HG03460 (cell line): ENCODE results near the gene CGREF1.
"Not testable (repeated sequence)": the region's sequence is repeated elsewhere in the genome, so short reads cannot be mapped to it uniquely, and the experiment has no call there.

Experiments
- ATAC-seq: cut with Tn5 transposase; IDR thresholded peaks from one replicate; pipeline ENCODE4 v1.9.1; 2021; ENCODE audit not compliant: unreplicated experiment

The CGREF1 gene

DNA sequence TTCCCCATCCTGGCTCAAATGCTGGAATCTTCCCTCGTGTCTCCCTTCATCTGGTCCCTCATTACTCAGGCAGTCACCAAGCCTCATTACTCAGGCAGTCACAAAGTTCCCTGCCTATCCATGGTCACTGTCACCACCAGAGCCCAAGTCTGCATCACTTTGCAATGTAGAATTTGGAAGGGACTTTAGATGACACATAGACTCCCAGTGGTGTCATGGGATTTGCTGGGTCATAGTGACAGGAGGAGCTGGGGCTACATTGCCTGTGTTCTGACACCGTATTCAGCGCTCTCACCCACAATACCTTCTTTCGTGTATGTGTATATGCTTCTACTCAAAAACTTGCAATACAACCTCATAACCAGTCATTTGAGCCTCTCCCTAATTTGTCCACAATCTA is 42.6 kb downstream of the CGREF1 start:
- no peak for ATAC-seq

DNA sequence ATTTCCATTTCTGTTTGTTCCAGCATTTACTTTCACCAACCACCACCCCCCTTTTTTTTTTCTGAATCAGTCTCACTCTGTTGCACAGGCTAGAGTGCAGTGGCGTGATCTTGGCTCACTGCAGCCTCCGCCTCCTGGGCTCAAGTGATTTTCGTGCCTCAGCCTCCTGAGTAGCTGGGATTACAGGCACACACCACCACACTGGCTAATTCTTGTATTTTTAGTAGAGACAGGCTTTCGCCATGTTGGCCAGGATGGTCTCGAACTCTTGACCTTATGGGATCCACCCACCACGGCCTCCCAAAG is 43.4 kb downstream of the CGREF1 start:
- not testable (repeated sequence) for ATAC-seq

DNA sequence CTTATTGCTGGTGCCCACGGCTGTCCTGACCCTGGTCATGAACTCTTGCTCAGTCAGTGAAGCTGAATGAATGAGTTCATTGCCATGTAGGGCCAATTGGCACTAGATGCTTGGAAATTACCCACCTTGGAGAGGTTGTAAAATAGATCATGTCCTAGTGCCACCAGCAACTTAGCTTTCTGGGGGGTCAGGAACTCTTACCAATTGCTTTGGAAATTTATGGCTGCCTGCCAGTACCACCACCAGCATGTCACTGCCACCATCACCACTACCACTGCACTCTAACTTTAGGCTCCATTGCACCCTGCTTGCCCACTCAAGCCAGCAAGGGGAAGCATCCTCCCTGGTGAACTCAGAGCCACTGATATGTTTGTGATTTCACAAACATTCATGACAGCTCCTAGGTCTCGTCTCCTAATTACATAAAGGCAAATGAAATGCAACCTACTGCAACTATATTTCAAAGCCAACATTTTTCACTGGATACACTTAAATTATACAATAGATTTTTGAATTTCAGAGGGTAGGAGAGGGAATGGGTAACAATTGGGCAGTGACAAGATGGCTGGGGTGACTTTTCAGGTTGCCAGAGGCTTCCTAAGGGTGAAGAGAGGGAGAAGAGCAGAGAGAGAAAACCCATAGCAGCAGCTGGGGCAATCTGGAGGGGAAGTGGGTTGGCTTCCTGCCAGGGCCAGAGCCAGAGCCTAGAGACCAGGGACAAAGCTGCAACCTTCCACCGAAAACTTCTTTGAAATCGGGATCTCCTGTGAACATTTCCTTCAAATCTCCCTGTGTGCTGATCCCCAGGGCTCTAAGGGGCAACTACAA is 44.0 kb downstream of the CGREF1 start:
- ATAC-seq = no peak

DNA sequence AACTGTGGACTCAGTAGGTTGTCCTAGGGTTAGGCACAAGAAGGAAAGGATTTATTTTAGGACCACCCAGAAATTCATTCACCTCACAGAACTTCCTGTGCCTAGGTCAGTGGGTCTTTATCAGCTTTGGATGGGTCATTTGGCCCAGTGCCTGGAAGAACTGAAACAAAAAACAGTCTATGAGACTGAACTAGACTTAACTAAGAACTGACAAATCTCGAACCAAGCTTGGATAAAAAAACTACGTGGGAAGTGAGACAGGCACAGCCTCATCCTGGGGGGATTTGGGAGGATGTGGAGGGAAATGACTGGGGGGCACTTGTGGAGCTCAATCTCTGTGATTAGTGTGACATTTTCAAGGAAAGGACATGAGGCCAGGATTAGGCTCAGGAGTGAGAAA is 45.1 kb downstream of the CGREF1 start:
- ATAC-seq = no peak

DNA sequence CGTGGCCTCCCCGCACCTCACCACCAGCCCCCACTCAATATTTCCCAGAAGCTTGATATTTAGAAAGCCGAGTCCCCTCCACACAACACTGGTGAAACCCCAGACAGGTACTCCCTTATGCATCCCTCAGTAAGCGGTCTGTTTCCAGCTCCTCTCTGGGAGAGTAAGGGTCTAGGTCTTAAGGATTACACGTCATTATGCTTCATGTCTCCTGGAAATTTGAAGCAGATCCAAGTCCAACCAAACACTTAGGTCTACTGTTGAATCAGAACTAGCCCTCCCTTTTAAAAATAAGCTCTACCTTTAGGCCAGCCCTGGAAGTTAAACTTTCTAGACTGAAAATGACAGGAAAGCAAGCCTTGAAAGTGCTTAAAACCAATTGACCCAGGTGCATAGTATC is 46.0 kb downstream of the CGREF1 start:
- ATAC-seq = no peak

DNA sequence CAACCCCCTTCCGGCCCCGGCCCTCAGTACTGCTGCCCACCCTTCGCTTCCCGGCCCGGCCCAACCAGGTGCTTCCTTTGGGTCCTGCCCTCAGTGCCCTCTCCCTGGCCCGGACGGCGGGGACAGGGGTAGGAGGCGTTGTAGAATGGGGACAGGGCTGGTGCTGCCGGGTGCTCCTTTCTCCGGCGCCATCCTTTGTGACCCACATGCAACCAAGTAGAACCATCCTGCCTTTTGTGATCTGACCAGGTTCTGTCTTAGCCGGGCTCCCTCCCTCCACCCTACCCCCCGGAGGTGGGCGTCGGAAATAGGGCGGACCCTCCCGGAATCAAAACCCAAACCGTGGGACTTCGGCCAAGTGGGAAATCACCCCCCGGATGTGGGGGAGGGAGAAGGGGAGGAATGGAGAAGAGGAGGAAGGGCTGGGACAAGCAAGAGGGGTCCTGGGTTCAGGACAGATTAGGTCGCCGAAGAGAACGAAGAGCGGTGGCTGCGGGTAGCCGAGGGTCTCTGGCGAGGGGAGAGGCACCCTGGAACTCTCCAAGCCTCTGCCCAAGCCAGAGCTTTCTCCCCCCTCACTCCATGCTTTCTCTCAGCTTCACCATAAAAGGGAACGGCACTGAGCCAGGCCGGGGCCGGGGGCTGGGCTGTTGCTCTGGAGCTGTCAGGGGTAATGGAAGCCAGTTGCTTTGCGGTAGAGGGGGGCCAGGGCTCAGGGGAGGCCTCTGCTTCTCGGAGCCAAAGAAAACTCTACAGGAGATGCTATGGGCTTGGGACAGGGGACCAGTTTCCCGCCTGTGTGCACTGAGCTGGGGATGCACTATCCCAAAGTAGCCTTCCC is 46.7 kb downstream of the CGREF1 start:
- ATAC-seq = peak; percentile 5

DNA sequence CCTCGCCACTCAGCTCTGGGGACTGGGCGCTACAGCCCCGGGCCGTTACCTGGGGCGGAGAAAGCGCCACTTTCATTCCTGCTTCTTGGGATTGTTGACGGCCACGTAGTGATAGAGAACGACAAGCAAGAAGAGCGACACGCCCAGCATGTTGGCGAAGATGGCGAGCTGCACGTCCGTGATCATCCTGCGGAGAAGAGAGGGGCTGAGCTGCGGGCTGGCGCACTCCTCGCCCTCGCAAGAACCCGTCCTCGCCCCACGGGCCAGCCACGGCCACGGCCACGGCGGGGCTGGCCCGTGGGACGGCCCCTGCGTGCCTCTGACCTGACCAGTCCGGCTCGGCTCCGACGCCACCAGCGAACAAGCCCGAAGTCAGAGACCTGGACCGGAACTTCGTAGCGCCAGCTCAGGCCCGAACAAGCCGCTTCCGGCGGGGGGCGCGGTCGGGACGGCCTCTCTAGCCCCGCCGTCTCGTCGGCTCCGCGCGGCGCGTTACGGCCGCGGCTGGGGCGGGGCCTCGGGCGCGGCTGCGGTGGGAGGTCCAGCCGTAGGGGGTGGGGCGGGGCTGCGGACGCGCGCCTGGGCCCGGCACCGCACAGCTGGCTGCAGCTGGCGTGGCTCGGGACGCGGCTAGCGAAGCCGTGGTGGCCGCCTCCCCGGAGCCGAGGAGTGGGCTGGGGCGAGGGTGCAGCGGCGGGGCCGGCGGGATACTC is 47.5 kb downstream of the CGREF1 start, which contains the start of gene OST4:
Gene OST4 (minus strand): TSS at position 378 of the 713 bp plus-strand sequence.
- peak; percentile 75 for ATAC-seq

DNA sequence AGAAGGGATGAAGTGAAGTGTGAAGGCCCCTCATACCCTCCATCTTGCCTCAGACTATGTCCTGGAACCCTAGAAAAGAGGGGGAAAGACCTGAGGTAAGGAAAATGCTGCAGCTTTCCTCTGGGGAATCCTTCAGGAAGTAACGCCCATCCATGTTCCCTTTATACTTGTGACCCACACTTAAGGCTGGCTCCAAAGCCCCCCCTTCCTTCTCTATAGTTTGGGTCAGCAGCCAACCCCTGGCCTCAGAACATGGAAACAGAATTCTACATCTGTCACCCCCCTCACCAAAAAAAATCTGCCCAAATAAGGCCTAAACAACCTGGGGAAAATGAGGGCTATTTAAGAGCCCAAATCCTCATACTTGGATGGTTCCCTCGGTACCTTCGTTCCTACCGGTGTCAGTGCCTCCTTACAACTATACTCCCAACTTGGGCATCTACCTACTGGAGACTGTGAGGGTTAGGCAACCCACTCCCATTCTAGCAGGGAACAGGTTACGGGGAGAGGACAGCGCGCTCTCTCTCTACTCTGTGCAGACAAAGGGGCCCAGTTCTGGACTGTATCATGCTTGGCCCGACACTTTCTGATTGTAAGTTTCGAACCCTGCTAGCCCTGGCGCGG is 48.2 kb downstream of the CGREF1 start:
- ATAC-seq = peak; percentile 8

DNA sequence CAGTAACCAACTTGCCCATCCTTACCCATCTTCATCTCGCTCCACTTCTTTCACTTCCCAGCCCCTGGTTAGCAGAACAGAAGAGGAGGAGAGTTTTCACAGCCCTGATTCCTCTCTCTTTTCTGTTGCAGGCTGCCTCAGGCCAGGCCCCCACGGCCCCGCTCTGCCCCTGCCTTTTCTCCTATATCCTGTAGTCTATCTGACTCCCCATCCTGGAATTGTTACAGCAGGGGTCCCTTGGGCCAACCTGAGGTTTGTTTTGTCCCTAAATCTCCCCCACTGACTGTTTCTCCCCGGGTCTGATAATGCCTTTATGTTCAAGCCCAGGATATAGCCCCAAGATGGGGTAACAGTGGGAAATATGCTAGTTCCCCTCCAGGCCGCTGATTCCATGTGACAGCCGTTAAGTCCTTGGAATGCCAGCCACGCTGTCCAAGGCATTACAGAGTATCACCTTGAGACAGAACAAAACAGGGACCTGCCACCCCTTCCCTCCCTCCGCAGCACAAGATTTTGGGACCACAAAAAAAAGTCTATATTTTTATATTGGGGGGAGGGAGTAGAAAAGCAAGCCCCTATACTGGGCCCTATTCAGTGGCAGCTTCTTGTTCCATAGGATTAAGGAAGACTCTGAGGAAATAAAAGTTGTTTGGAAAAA is 48.8 kb downstream of the CGREF1 start:
- ATAC-seq = no peak

DNA sequence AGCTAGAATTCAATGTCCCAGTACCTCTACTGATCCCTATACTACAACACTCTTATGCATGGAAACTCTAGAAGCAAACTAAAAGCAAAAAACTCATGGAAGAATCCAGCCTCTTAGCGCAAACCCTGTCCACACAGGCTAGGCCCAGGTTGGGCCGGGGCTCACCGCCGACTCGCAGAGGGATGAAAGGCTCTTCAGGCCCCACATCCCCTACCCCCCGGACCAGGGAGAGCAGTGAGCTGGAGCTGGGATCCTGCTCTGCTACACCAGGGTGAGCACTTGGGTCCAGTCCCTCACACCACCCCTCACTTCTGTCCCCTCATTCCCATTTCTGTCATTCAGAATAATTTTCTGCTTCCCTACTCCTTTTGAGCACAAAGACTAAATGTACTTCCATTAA is 49.5 kb downstream of the CGREF1 start:
- no peak for ATAC-seq

DNA sequence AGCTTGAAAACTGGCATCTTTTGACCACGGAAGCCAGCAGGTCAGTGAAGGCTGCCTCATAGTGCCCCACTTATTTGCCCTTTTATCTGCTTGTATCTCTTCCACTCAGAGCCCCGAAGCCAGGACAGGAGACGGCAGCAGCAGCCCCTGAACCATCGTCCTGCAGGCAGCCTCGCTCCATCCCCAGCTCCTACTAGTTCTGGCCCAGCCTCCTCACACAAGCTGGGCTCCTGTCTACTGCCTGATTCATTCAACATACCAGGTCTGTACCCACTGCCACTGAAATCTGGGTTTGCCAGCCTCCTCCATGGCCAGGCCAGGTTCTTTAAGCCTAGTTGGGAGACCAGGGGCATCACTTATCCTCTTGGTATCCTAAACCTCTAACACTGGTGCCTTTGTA is 51.5 kb downstream of the CGREF1 start:
- no peak for ATAC-seq

DNA sequence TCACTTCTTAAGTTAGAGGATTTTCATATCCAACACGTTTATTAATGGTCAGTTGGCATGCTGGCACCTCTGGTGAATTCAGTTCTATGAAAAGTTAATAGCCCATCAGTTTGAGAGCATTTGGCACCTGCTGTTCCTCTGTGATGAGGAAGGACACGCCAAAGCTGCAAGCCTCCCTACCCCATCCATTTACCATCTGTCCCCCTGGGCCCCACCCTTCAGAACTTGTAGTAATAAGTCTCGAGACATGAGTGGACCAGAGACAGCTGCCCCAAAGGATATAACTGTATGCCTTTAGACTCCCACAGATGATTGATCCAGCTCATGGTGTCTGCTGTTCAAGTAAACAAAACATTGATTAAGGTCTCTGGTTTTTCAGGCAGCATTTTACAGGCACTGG is 53.8 kb downstream of the CGREF1 start:
- ATAC-seq = no peak

DNA sequence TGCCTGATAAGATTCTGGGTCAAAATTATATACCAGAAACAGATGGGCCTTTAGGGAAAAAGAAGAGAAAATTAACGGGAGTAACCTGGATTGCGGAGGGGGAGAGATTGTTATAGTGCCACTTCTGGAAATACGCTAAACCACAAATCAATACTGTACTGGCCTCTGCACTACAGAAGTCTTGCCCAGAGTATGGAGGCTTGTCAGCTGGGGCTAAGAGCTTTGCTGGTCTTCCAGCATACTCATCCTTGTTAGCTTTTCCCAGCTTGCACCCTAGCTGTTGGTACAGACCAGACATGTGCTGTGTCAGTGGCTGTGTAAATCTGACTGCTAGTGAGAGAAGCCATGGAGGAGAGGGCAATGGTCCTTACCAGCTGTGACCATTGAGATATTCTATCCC is 58.6 kb downstream of the CGREF1 start:
- no peak for ATAC-seq

DNA sequence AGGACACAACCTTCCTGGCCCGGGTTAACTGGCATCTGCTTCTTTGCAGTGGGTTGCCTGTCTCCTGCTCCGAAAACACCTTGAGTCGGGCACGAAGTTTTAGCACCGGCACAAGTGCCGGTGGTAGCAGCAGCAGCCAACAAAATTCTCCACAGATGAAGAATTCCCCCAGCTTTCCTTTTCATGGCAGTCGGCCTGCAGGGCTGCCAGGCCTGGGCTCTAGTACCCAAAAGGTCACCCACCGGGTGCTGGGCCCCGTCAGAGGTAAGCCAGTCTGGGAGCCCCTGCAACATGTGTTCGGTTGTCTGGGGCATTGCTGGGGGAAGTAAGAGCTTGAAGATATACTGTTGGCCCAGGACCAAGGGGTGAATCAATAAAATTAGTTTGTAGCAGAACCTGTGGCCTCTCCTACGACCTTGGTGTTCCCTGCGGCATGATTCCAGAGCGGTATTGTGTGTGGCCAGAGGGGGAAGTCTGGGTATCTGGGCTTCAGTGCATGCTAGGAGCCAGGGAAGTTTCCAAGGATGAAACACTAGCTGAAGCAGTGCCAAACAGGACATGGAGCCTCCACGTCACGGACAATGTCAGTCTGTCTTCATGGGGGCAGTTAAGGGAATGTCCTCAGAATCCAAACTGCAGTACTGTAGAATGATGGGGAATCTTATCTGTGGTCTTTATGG is 59.6 kb downstream of the CGREF1 start:
- no peak for ATAC-seq

DNA sequence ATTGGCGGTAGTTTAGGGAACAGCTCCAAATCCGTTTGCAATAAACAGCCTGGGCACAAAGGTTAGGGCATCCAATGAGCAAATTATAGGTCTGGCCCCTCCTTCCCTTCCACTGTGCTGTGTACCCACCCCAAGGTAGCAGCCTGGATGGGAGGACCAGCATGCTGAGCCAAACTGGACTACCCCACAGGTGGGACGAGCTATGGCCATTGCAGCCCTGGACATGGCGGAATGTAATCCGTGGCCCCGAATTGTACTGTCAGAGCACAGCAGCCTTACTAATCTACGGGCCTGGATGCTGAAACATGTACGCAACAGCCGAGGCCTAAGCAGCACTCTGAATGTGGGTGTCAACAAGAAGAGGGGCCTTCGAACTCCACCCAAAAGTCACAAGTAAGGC is 60.7 kb downstream of the CGREF1 start:
- ATAC-seq = no peak

DNA sequence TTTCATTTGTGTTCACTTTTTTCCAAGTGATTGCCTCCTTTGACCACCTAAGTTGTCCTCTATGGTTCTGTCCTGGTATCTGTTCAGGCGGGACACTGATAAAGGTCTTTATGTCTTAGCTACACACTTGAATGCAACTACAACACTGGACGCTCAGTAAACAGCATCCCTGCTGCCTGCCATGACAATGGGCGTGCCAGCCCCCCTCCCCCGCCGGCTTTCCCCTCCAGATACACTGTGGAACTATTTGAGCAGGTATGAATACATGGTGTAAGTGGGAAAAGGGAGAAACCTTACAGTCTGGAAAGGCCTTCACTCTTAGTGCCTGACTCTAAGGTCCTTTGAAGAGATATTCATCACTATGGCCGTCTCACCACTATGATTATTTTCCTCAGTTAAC is 61.7 kb downstream of the CGREF1 start:
- no peak for ATAC-seq

DNA sequence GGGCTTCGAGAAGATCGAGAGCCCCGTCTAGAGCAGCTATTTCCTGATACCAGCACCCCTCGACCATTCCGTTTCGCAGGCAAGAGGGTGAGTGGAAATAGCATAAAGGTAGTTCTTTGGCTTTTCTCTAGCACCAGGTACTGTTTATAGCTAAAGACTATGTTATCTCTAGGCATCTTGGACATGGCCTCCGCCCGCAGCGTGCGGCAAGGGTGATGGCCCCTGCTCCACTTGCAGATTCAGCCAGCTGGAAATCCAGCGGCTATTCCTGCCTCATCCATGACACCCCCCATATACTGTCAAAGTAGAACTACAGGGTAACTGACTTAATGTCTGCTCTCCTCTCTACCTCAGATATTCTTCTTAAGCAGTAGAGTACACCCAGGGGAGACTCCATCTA is 64.2 kb downstream of the CGREF1 start:
- no peak for ATAC-seq

DNA sequence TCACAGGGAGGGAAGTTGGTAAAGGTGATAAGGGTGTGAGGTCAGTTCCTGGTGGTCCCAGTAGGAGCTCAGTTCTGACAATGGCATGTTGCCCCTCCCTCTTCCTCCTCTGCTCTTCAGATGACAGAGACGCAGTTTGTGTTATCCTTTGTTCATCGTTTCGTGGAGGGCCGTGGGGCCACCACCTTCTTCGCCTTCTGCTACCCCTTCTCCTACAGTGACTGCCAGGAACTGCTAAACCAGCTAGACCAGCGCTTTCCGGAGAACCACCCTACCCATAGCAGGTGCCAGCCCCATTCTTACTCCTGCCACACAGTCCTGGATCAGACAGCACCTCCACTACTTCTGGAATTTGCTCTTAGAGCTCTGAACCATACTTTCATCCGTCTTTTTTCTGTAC is 65.2 kb downstream of the CGREF1 start:
- no peak for ATAC-seq

DNA sequence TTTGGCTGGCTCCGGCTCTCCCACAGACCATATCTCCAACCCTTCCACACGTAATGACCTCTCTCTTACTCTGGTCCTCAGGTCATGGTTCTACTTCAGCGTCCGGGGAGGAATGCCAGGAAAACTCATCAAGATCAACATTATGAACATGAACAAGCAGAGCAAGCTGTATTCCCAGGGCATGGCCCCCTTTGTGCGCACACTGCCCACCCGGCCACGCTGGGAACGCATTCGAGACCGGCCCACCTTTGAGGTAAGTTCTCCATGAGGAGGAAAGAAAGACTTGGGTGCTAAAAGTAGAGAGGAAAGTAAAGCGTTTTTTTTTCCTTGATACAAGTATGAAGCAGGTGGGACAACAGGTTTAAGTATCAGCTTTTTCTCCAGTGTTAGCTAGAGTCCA is 65.6 kb downstream of the CGREF1 start:
- no peak for ATAC-seq
